Osteoblast (primary cell): Measurements from ENCODE around the gene SPP2. TPM values are rescaled to one million over a fixed set of nuclear protein-coding genes. Genes with fewer than 3 reads are reported as not detected.

Source experiments
- DNase-seq: peaks from one replicate; pipeline ENCODE4 v3.0.0; 2011; ENCODE audit warnings: low spot score, mixed read lengths; ENCODE audit not compliant: insufficient read length; ENCODE audit errors: missing footprints
- H2AFZ ChIP-seq: 2 replicates; pipeline ENCODE4 v1.6.0; 2011; ENCODE audit warnings: mild to moderate bottlenecking, low read length
- H3K27ac ChIP-seq: 2 replicates; pipeline ENCODE4 v1.5.1; 2011; ENCODE audit warnings: mild to moderate bottlenecking, low read depth, low read length, moderate library complexity
- H3K27me3 ChIP-seq: 2 replicates; pipeline ENCODE4 v1.6.0; 2012; ENCODE audit warnings: mild to moderate bottlenecking, control low read depth, inconsistent platforms, low read length, moderate library complexity; ENCODE audit not compliant: insufficient read depth
- H3K36me3 ChIP-seq: 2 replicates; pipeline ENCODE4 v1.5.1; 2011; ENCODE audit warnings: mild to moderate bottlenecking, low read length, control low read depth, moderate library complexity; ENCODE audit not compliant: insufficient read depth
- H3K4me1 ChIP-seq: 2 replicates; pipeline ENCODE4 v1.5.1; 2011; ENCODE audit warnings: mild to moderate bottlenecking, low read length, control low read depth, moderate library complexity; ENCODE audit not compliant: insufficient read depth
- H3K4me2 ChIP-seq: 2 replicates; pipeline ENCODE4 v1.6.0; 2011; ENCODE audit warnings: mild to moderate bottlenecking, low read length; ENCODE audit not compliant: insufficient read depth
- H3K4me3 ChIP-seq: fragments of 200-600 bp; sonication (generic); 3 replicates; pipeline ENCODE4 v1.5.1; 2012; ENCODE audit warnings: mild to moderate bottlenecking, low read length, inconsistent platforms; ENCODE audit not compliant: insufficient read depth
- H3K79me2 ChIP-seq: 2 replicates; pipeline ENCODE4 v1.6.0; 2012; ENCODE audit warnings: mild to moderate bottlenecking, low read length, control low read depth, inconsistent platforms; ENCODE audit not compliant: insufficient read depth
- H3K9me3 ChIP-seq: 2 replicates; pipeline ENCODE4 v1.5.1; 2011; ENCODE audit warnings: low read depth, low read length, control low read depth
- H4K20me1 ChIP-seq: 2 replicates; pipeline ENCODE4 v1.6.0; 2012; ENCODE audit warnings: mild to moderate bottlenecking, low read length, control low read depth; ENCODE audit not compliant: insufficient read depth
- CTCF ChIP-seq: IDR thresholded peaks from 2 replicates; pipeline ENCODE4 v1.5.1; 2011; ENCODE audit warnings: mild to moderate bottlenecking, low read depth, low read length, moderate library complexity; ENCODE audit errors: extremely low read depth
- total RNA-seq: library from RNA; depleted of rRNA; stranded (reverse); fragments of >200 nt; gene quantifications from 2 replicates; pipeline ENCODE4 v1.2.3, GENCODE V29; 2012

Gene SPP2
- total RNA-seq, 1 donor: not detected

DNA sequence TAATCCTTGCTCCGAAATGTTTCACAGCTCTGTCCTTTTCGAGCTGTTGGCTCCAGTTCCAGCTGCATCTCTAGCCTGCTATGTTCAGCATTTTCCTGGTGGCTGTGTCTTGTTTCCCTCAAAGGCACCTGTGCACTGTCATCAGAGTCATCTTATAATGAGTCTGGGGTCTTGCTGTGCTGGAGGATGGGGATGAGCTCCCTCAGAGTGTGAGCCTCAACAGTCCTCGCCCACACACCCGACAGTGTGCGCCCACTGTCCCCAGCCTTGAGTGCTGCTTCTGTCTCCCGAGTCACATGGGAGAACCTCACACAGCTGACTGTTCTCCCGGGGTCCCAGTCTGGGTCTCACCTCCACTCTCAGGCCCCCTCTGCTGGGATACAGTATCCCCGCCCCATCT lies 25.4 kb downstream of the SPP2 start:
- Histone ChIP-seq H3K36me3 (no peaks in the 10 kb centered on the region), H3K4me3 (no peak overlapping the region), H3K79me2 (no peaks in the 10 kb centered on the region), H3K9me3 (no peaks in the 10 kb centered on the region), H3K4me1 (no peaks in the 10 kb centered on the region), H3K27ac (no peak overlapping the region), H3K4me2 (no peak overlapping the region), H4K20me1 (no peaks in the 10 kb centered on the region), H3K27me3 (peaks cover 10% of the 10 kb centered on the region), H2AFZ (no peak overlapping the region)
- no peak for TF ChIP-seq CTCF
- DNase-seq: no peak

- H3K4me2 ChIP-seq: no peak overlapping the region
- no peak for DNase-seq
- no peak overlapping the region for H3K4me3 ChIP-seq
- no peaks in the 10 kb centered on the region for H3K9me3 ChIP-seq
- H3K79me2 ChIP-seq: no peaks in the 10 kb centered on the region
- H3K27me3 ChIP-seq: peaks cover 10% of the 10 kb centered on the region
- H4K20me1 ChIP-seq: no peaks in the 10 kb centered on the region
- H3K36me3 ChIP-seq: no peaks in the 10 kb centered on the region
- no peak overlapping the region for H2AFZ ChIP-seq
- TF ChIP-seq CTCF: no peak
- H3K27ac ChIP-seq: no peak overlapping the region
- no peaks in the 10 kb centered on the region for H3K4me1 ChIP-seq
These were observed 25.9 kb downstream of the SPP2 start for GRCh38 chr2:234076451-234076850.

GRCh38 chr2:234078129-234078528 lies 27.6 kb downstream of the SPP2 start:
- H3K27ac ChIP-seq: no peak overlapping the region
- H3K79me2 ChIP-seq: no peaks in the 10 kb centered on the region
- H3K4me3 ChIP-seq: no peak overlapping the region
- no peak for TF ChIP-seq CTCF
- no peaks in the 10 kb centered on the region for H3K36me3 ChIP-seq
- no peak overlapping the region for H2AFZ ChIP-seq
- H3K9me3 ChIP-seq: no peaks in the 10 kb centered on the region
- H3K27me3 ChIP-seq: peaks cover 13% of the 10 kb centered on the region
- no peak for DNase-seq
- no peaks in the 10 kb centered on the region for H4K20me1 ChIP-seq
- H3K4me2 ChIP-seq: no peak overlapping the region
- no peaks in the 10 kb centered on the region for H3K4me1 ChIP-seq

DNA sequence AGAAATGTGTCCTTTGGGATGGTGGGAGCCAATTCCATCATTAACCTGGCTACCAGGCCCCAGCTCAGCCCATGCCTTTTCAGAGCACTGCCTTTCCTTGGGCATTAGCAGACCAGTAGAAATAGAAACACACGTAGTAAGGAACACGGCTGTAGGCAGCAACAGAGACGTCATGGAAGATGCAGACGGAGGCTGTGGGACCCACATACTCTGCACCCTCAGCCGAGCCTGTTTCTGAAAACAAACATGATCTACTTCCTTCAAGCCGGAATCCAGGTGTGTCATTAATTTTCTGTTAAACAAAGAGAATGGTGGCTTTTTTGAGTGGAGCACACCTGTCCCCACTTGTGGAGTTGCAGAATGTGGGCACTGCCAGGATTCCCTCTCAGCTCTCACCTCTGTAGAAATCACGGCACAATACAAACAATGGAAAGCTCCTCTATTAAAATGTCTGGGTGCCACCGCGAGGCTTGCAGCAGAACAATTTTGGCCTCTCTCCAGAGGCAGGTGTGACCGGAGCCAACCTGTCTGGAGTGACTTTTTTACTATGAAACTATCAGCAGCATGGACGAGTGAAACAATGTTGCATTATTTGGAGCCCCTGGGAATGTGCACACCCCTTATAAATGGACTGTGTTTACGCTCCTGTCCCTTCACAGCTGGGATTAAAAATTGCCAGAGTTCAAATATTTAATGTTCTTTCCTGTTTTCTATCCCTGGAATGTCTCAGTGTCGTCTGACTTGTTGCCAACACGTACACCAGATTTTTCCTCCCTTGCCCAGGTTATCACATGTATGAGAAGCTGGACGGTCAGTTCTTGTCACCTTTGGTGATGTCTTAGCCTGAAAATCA lies 31.7 kb downstream of the SPP2 start:
- no peaks in the 10 kb centered on the region for H3K79me2 ChIP-seq
- no peak for DNase-seq
- H3K9me3 ChIP-seq: no peaks in the 10 kb centered on the region
- no peak overlapping the region for H2AFZ ChIP-seq
- H3K27ac ChIP-seq: no peak overlapping the region
- no peak overlapping the region for H3K4me2 ChIP-seq
- no peak for TF ChIP-seq CTCF
- no peaks in the 10 kb centered on the region for H3K4me1 ChIP-seq
- H4K20me1 ChIP-seq: no peaks in the 10 kb centered on the region
- H3K27me3 ChIP-seq: peaks cover 12% of the 10 kb centered on the region
- no peaks in the 10 kb centered on the region for H3K36me3 ChIP-seq
- H3K4me3 ChIP-seq: no peak overlapping the region
